SIG-M5 treated with dmso at 0.1 percent for 504 hours (cell line): ENCODE measurements around the gene CA4.
"Not testable (repeated sequence)": the region's sequence is repeated elsewhere in the genome, so short reads cannot be mapped to it uniquely, and the experiment has no call there.

Experiments used
- DNase-seq: peaks from one replicate; lab custom pipeline; 2025; ENCODE audit not compliant: unreplicated experiment; lab: John Stamatoyannopoulos, UW

CA4 gene

GRCh38 chr17:60171753-60172079 lies 21.9 kb downstream of the CA4 start:
- DNase-seq, result no peak

GRCh38 chr17:60173304-60173819 lies 23.6 kb downstream of the CA4 start:
- no peak for DNase-seq

GRCh38 chr17:60174035-60174434 lies 24.3 kb downstream of the CA4 start:
- DNase-seq, result no peak

GRCh38 chr17:60174767-60175166 lies 25.0 kb downstream of the CA4 start:
- DNase-seq, result peak; percentile 55

GRCh38 chr17:60176763-60177162 lies 27.0 kb downstream of the CA4 start:
- not testable (repeated sequence) for DNase-seq

GRCh38 chr17:60178180-60178579 lies 28.4 kb downstream of the CA4 start:
- not testable (repeated sequence) for DNase-seq

- DNase-seq, result not testable (repeated sequence)
These were observed 30.6 kb downstream of the CA4 start for GRCh38 chr17:60180380-60180779.

GRCh38 chr17:60186372-60186771 lies 36.6 kb downstream of the CA4 start:
- not testable (repeated sequence) for DNase-seq

GRCh38 chr17:60186846-60187745 lies 37.3 kb downstream of the CA4 start:
- DNase-seq, result not testable (repeated sequence)

- no peak for DNase-seq
These were observed 39.0 kb downstream of the CA4 start for GRCh38 chr17:60188759-60189158.

- not testable (repeated sequence) for DNase-seq
These were observed 40.3 kb downstream of the CA4 start for GRCh38 chr17:60190032-60190431.

- not testable (repeated sequence) for DNase-seq
These were observed 43.3 kb downstream of the CA4 start for GRCh38 chr17:60193032-60193431.

GRCh38 chr17:60193482-60193881 lies 43.7 kb downstream of the CA4 start:
- no peak for DNase-seq

- not testable (repeated sequence) for DNase-seq
These were observed 44.4 kb downstream of the CA4 start for GRCh38 chr17:60194141-60194540.

- not testable (repeated sequence) for DNase-seq
These were observed 48.9 kb downstream of the CA4 start for GRCh38 chr17:60198630-60199029.

- not testable (repeated sequence) for DNase-seq
These were observed 56.0 kb downstream of the CA4 start for GRCh38 chr17:60205782-60206181.

- DNase-seq, result not testable (repeated sequence)
These were observed 58.5 kb downstream of the CA4 start for GRCh38 chr17:60208302-60208701.
